NAMALWA (cell line): Measurements from ENCODE around the gene KLHL18.
"Not testable (repeated sequence)": the region's sequence is repeated elsewhere in the genome, so short reads cannot be mapped to it uniquely, and the experiment has no call there.

Experiments used
- DNase-seq: peaks from one replicate; pipeline ENCODE4 v3.0.0-alpha.2; 2015; ENCODE audit warnings: low spot score

KLHL18 gene

DNA sequence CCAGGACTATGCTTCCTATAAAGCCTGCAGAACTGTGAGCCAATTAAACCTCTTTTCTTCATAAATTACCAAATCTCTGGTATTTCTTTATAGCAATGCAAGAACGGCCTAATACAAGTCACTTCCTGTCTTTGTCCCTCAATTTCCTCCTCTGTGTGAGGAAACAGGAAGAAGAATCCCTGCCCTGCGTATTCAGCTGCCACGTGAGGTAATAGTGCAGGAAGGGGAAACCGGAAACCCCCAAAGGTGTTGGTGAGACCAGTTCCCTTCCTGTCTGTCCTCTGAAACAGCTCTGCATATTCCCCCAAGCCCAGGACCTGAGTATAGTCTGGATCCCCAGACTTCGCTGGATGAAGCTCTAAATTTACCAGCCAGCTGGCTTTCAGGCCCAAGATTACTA lies 80.0 kb downstream of the KLHL18 start:
- no peak for DNase-seq

DNA sequence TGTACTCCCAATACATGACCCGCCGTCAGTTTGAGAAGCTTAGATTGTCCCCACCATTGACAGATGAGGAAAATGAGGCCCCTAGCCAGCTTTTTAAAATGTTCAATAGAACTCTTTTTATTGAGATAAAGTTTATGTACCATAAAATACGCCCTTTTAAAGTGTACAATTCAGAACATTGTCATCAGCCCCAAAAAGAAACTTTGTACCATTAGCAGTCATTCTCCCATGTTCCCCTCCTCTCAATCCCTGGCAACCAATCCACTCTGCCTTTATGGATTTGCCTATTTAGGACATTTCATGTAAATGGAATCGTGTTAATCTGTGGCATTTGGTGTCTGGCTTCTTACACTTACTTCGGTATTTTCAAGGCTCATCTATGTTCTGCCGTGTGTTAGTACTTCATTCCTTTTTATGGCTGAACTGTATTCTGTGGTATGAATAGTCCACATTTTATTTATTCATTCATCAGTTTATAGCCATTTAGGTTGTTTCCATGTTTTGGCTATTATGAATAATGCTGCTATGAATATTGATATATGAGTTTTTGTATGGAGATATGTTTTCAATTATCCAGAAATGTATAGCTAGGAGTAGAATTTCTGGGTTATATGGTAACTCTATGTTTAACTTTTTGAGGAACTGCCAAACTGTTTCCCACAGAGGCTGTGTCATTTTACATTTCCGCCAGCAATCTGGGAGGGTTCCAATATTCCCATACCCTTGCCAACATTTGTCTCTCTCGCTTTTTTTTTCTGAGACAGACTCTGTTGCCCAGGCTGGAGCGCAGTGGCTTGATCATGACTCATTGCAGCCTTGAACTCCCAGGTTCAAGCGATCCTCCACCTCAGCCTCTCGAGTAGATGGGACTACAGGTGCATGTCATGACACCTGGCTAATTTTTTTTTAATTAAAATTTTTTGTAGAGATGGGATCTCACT lies 82.7 kb downstream of the KLHL18 start:
- no peak for DNase-seq

DNA sequence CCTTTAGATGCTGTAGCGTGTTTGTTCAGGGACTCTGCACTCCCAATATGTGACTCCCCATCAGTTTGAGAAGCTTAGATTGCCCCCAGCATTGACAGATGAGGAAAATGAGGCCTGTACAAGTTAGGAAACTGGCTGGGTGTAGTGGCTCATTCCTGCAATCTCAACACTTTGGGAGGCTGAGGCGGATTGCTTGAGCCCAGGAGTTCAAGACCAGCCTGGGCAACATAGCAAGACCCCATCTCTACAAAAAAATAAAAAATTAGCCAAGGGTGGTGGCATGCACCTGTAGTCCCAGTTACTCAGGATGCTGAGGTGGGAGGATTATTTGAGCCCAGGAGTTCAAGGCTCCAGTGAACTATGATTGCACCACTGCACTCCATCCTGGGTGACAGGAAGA lies 84.1 kb downstream of the KLHL18 start:
- DNase-seq, result no peak

DNA sequence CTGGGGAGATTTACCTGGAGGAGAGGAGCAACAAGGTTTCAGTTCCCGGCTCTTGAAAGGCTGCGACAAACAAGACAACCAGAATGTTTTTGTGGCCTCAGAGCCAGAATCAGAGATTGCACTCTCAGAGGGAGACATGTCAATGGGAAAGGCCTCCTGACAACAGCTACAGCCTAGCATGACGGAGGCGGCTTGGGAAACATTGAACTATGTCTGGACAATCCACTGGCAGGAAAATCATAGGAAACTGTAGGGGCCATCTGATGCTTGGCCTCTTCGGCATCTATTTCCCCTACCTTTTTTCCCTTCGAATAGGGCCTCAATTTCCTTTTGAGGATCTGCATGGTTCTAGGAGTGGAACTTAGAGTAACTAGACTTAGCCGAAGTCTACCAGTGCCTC lies 84.9 kb downstream of the KLHL18 start:
- no peak for DNase-seq

DNA sequence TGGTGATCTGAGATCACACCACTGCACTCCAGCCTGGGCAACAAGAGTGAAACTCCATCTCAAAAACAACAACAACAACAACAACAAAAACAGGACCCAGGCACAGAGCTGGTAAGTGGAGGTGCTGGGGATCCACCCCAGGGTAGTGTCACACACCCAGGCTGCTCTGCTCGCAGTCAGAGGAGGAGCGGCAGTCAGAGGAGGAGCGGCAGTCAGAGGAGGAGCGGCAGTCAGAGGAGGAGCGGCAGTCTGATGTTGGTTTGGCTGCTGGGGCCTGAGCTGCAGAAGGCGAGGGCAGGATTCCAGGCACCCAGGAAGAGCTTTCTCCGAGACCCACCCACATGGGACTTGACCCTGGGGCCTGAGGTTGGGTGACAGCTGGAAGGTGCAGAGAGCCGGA lies 87.3 kb downstream of the KLHL18 start:
- not testable (repeated sequence) for DNase-seq

GRCh38 chr3:47370887-47371697 lies 88.3 kb downstream of the KLHL18 start:
- DNase-seq, result peak; percentile 23

DNA sequence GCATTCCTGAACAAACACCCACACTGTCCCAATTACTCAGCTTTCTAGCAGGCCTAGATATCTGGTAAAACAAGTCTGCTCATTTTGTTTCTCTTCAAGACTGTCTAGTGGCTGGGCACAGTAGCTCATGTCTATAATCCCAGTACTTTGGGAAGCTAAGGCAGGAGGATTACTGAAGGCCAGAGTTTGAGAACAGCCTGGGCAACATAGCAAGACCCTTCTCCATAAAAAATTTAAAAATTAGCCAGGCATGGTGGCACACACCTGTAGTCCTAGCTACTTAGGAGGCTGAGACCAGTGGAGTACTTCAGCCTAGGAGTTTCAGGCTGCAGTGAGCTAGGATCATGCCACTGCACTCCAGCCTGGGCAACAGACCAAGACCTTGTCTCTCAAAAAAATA lies 91.8 kb downstream of the KLHL18 start:
- DNase-seq, result no peak

- DNase-seq, result no peak
Observed at GRCh38 chr3:47376393-47376792, 93.6 kb downstream of the KLHL18 start.

GRCh38 chr3:47377186-47377585 lies 94.4 kb downstream of the KLHL18 start:
- no peak for DNase-seq

- no peak for DNase-seq
Observed at GRCh38 chr3:47378869-47379268, 96.1 kb downstream of the KLHL18 start.

GRCh38 chr3:47379411-47379899 lies 96.7 kb downstream of the KLHL18 start:
- no peak for DNase-seq

- DNase-seq, result no peak
Observed at GRCh38 chr3:47380026-47380600, 97.4 kb downstream of the KLHL18 start.

DNA sequence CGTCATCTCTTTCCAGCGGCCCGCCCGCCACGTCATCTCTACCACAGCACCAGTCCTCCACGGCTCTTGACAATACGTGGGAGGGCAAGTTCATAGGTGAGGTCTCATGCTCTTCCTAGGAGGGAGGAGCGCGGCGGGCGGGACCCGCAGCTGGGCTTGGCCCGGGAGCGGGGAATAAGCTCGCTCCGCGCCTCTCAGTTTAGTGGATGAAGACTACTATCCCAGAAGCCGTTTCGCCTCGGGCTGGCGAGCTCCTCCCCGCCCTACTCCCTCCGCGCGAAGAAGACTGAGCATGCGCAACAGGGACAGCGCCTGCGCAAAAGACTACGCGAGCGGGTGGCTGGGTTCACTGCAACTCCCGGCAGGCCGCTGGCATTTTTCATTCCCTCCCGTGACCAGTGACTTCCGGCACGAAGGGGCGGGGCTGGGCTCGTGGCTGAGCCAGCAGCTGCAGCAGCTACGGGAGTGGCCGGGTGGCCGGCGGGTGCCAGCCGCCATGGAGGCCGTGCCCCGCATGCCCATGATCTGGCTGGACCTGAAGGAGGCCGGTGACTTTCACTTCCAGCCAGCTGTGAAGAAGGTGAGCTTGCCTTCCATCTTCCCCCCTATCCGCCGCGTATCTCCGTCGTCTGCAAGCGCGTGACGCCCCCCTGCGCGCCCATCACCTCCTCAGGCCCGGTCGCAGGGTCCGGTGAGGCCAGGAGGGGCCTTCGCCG lies 98.0 kb downstream of the KLHL18 start, which contains the start of gene PTPN23:
PTPN23 (plus strand) TSS at position 421 of the 716 bp plus-strand sequence; CDS start at position 497, 76 bp downstream.
- peak; percentile 95 for DNase-seq

DNA sequence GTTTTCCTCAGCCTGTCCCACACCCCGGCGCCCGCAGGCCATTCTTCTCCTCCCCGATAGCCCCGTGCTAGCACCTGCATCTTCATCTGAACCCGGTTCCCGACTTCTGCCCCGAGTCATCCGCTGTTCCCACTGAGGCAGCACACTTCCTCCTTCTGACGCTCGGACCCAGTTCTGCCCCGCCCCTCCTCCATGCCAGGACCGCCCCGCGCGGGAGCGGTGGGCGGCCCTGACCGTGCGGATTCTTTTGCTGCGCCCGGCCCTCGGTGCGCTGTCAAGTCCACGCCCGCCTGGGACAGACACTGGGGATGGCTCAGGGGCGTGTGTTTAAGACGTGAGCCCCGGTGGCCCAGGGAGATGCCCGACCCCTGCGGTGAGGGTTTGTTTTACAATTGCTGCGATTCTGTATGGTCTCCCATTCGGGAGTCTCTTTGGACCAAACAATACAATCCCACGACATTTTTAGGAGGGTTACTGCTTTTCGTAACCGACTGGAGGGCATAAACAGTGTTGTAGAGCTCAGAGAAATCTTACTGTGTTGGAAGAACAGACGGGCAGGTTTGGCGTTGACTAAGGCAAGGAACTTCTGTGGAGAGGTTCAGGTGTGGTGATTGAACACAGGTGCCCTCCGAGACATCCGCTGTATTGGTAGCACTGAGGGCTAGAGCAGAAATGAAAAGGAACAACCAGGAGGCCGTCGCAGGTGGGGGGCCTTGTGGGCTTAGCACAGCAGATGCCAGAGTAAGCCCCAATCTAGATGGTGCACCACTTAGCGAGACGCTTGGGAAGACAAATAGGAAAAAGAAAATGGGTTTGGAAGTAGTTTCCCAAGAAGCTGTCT lies 98.8 kb downstream of the KLHL18 start:
- DNase-seq, result peak; percentile 85

DNA sequence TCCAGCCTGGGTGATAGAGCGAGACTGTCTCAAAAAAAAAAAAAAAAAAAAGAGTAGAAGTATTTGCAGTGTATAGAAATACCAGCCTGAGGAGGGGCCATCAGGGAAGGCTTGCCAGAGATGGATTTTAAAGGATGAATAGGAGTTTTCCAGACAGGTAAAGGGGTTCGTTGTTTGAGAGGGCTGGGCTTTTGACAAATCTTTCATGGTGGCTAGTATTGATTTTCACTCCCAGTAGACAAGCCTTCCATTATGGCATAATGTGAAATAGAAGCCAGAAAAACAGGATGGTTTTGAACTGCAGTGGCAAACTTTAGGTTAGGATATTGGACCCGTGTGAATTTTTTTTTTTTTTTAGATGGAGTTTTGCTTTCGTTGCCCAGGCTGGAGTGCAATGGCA lies 101.7 kb downstream of the KLHL18 start:
- DNase-seq, result no peak

- DNase-seq, result no peak
Observed at GRCh38 chr3:47385007-47385406, 102.3 kb downstream of the KLHL18 start.

GRCh38 chr3:47385796-47386195 lies 103.1 kb downstream of the KLHL18 start:
- no peak for DNase-seq

DNA sequence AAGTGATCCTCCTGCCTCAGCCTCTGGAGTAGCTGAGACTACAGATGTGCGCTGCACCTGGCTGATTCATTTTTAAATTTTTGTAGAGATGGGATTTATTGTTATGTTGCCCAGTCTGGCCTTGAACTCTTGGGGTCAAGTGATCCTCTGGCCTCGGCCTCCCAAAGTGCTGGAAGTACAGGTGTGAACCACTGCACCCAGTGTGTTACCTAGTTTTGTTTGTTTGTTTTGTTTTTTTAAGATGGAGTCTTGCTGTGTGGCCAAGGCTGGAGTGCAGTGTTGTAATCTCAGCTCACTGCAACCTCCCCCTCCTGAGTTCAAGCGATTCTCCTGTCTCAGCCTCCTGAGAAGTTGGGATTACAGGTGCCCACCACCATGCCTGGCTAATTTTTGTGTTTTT lies 110.2 kb downstream of the KLHL18 start:
- DNase-seq, result no peak

DNA sequence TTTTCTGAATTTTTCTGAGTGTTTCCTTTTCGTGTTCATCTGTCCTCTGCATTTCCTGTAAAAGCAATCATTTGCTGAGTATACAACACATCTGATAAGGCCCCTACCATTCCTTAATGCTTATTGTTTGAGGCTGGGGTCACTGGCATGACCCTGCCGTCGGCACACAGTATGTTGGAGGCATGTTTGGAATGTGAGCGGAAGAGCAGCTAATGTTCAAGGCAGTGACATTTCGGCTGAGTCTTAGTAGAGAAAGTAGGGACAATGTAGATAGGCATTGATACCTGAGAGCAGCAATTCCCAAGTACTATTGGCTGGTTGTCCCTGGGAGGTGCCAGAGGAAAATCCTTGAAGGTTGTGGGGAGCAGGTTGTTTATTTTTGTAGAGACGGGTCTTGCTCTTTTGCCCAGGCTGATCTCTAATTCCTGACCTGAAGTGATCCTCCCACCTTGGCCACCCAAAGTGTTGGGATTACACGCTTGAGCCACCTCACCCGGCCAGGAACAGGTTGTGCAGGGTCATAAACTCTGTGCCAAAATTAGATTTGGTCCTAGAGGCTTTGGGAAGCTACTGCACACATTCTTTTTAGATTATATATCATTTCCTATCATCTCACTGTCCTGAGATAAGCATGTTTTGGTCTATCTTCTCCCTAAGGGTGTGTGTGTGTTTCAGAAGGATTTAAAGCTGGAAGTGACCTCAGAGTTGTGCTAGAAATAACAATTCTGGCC lies 111.6 kb downstream of the KLHL18 start:
- DNase-seq, result no peak

DNA sequence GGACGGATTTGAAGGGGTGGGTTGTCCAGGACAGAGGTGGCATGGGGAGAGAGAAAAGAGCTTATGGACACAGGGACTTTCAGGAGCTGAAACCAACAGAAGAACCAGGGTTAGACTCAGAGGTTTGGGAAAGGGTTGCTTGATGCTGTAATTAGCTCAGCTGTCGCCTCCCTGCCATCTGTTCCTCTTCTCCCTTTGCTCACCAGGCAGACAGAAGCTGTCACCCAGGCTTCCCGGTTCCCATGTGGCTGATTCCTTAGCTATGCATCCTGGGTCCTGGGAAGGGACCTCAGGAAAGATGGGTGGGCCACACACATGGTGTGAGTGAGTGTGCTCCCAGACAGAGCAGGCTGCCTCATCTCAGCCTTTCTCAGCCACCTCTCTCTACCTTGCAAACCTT lies 112.1 kb downstream of the KLHL18 start:
- DNase-seq, result no peak
